Stimulated activated CD8-positive, alpha-beta memory T cell treated with anti-CD3 and anti-CD28 coated beads, Interleukin-4, amount 100 ng/mL, for 1 hour (primary cell): ENCODE data around the gene MAP4K4.
"Not testable (repeated sequence)": the region's sequence is repeated elsewhere in the genome, so short reads cannot be mapped to it uniquely, and the experiment has no call there.

ENCODE experiments used
- DNase-seq, 2 donors: peaks; one replicate each; pipeline ENCODE4 v3.0.0-alpha.2; 2020; ENCODE audit warnings: low read depth in 2 of 2, low spot score in 1 of 2

MAP4K4 gene

DNA sequence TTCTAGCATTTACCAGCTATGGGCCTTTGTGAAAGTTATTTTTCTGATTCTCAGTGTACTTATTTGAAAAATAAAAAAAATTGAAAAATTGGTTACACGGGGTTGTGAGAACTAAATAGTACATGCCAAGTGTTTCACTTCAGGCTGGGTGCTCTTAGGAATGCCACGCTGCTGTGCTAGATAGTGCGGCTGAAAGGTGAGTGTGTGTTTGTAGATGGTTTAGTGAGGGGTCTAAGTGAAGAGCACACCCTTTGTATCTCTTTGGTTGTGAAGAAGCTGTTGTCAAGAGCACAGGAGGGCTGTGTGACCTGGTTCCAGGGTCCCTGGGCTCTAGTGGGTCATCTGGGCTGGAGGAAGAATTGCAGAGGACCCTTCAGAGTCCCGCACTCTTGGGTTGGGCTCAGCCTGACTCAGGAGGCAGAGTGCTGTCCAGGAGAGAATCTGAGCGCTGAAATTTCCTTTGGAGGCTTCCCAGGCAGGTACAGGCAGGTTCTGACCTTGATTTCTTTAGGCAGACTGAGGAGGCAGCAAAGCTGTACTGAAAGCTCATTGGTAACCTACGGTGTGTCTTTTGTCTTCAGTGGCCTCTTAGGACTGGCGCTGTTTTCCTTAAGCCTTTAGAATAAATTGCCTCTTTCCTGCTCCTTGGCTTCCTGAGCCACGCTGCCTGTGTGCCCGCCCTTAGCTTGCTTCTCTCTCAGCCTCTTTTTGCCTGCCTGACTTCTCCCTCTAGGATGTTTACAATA lies 44.4 kb downstream of the MAP4K4 start:
- DNase-seq: no peak

DNA sequence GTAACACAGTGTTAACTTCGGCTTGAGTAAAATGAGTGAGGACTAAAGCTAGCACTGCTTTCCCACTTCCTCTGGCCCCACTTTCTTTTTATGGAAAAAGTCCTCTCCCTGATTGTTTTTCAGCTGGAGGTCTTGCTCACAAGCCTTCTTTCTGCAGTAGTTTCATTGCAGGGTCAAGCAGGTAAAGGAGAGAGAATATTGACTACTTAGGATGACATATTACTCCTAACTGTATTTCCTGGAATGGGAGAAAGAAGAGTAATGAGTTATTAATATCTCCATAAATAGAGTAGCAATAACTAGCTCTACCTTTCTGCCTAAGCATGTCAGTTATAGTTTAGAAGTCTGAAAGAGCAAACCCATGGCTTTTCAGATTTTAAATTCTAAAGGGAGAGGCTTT lies 45.0 kb downstream of the MAP4K4 start:
- no peak for DNase-seq

DNA sequence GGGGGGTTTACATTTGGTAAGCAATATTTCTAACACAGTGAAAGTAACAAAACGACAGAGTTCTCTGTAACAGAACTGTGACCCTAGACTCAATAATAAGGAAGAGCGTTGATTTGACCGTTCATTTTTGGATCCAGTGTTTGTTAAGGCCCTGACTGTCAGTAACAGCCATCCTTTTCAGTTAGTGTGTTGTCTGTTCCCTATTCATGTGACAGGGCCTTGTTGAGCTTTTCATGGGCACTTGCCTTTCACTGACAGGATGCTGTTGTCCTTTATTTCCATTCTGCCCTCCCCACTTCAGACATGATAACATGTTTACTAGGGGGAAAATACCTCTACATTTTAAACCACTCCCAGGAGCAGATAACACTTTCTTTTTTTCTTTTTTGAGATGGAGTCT lies 45.8 kb downstream of the MAP4K4 start:
- DNase-seq: no peak

DNA sequence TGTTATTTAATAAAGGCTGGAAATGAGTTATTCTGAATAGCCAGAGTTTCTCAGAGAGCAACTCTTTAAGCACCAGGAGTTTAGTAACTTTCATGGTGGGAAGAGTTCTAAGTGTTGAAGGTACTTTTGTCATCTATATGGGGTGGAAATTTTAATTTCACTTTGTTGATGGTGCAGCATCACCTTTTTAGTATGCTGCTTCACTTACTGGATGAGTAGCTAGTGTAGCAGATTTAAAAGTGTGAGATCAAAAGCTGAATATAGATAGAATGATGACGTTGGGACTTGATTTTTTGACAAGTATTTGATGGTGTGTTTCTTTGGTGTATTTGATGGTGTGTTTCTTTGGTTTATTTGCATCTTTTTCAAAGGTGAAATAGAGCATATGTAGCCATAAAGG lies 47.3 kb downstream of the MAP4K4 start:
- no peak for DNase-seq

DNA sequence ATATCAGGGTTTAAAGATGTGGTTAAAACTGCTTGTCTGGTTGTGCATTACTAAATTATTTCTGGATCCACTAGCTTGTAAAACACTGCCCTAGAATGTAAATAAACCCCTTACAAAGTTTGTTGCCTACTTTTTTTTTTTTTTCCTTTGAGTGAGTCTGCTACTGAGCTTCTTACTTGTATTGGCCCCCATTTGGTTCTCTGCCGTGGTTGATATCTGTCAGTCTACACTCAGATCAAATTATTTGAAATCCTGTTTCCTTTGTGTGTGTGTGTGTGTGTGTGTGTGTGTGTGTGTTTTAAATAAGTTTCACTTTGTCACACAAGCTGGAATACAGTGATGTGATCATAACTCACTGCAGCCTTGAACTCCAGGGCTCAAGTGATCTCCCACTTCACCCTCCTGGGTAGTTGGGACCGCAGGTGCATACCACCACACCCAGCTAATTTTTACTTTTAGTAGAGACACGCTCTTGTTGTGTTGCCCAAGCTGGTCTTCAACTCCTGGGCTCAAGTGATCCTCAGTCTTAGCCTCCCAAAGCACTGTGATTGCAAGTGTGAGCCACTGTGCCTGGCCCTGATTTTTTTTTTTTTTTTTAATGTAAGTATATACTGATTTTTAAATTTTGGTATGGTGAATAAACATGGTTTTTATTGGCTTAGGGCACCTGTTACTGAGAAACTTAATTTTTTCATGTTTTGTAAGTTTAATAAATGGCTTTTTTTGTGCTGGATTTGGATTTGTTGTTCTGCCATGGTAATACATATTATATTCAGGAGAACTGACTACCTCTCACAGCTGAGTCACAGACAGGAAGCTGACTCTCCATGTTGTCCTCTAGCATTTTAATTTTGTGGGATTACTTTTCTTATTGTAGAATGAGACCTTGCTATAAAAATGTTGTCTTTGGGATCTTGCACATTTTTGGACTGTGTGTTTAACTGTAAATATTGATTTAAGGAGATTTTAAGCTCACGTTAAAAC lies 48.5 kb downstream of the MAP4K4 start:
- no peak for DNase-seq

DNA sequence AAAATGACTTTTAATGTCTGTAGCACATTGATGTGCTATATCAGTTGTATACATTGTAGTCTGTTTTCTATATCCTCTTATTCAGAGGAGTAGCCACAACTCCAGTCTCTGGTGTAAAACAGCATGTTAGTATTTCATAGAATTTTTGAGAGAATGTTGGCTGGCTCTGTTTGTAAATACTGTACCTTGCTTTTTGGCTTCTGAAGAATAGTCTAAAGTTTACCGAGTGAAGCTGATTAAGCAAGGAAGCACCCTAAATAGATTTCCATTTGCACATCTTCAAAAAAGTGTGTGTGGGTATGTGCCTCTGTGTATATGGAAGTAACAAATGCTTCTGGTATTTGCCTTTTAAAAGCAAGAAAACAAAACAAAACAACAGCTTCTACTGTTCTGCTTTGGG lies 50.5 kb downstream of the MAP4K4 start:
- no peak for DNase-seq

DNA sequence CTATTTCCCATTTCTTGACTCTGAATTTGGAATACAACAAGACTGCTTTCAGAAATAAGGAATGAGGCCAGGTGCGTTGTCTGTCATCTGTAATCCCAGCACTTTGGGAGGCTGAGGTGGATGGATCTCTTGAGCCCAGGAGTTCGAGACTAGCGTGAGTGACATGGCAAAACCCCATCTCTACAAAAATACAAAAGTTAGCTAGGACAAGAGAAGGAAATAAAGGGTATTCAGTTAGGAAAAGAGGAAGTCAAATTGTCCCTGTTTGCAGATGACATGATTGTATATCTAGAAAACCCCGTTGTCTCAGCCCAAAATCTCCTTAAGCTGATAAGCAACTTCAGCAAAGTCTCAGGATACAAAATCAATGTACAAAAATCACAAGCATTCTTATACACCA lies 51.0 kb downstream of the MAP4K4 start:
- DNase-seq: not testable (repeated sequence)

DNA sequence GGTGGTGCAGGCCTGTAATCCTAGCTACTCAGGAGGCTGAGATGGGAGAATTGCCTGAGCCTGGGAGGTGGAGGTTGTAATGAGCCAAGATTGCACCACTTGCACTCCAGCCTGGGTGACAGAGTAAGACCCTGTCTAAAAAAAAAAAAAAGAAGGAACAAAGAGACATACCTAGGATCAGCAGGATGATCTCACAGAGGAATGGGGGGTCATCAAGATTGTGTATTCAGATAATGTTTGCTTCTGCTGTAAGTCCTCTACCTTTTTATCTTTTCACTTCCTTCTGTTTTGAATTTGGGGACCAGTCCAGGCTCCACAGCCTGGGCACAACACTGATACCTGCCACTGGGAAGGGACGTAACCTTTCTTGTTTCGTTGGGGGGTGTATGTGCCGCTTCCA lies 53.2 kb downstream of the MAP4K4 start:
- no peak for DNase-seq

DNA sequence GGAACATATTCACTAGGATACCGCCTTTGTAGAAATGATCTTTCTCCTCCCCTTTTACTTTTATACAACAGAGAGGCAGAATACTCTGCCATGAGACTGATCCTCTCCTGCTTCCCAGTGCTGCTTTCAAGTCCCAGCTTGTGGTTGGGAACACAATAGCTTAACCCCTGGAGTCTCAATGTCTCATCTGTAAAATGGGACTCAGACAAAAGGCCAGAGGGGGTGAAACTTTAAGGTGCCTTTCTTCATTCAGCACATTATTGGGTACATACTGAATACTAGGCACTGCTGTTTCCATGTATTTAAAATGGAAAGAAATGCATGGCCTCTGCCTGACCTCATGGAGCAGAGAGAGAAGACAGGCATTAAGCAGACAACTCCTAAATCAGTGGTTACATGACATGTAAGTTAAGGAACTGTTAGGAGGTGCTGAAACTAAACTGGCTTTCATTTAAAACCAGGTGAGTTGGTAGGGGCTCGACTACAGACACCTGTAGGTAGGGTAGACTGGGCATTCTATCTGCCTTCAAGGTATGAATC lies 53.8 kb downstream of the MAP4K4 start:
- DNase-seq: no peak

DNA sequence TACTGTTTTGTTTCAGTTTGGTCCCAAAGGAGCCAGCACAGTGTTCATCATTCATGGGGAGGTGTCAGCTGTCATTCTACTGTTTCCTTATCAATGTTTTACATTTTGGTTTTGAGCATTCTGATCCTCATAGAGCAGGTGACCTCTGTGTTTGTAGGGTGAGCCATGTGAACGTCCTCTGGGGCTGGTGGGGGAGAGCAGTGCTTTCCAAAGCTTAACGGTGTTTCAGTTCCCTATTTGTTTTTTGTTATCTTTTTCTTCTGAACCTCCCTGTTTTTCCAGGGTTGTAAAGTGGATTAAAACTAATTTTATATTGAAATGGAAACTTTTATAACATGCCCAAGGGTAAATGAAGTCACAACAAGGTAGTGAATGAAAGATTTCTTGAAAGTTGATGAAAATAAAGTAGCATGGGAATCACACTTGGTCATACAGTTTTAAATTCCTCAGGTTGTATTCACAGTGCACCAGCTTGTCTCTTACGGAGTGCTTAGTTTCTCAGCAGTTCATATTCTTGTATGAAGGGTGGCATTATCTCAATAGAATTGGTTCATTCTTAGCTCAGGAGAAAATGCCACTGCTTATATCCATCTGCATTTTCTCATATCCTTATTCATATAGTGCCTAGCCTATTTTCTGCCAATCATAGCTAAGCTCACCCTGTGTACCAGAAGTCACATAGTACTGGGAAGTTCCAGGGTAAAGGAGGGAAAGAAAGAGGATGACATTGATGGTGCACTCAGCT lies 54.5 kb downstream of the MAP4K4 start:
- no peak for DNase-seq

DNA sequence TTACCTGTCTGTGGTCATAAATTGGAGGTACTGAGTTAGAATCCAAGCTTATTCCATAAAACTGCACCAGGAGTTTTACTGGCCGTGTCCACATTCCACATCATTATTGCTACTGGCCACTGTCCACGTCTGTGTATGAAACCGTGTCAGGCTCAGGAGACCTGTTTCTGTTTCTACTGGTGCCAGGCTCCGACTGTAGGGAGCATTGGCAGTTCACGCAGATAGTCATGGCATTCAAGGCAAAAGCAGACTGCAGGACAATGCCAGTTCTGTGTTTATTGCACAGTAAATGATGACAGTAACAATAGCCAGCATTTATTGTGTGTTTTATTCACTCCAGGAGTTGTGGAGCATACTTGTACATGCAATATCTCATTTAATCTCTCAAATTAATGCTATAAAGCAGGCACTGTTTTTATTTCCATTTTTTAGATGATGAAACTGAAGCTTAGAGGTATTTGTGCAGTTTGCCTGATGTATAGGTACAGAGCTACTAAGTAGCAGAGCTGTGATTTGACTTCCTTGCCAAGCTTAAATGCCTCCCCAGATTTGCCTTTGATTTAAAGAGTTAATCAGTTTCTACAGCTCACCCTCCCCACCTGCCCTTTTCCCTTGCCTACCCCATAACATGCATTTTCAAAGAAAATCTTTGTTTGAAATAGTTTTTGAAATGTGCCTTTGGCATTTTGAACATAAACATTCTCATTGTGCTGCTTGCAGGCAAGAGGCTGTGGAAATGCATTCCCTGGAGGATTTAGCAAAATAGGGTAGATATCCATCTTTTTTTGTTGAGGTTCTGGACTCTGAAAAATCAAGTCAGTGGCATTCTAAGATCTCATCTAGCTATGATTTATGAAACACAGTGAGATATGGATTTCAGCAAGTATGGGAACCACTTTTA lies 55.5 kb downstream of the MAP4K4 start:
- DNase-seq: no peak

DNA sequence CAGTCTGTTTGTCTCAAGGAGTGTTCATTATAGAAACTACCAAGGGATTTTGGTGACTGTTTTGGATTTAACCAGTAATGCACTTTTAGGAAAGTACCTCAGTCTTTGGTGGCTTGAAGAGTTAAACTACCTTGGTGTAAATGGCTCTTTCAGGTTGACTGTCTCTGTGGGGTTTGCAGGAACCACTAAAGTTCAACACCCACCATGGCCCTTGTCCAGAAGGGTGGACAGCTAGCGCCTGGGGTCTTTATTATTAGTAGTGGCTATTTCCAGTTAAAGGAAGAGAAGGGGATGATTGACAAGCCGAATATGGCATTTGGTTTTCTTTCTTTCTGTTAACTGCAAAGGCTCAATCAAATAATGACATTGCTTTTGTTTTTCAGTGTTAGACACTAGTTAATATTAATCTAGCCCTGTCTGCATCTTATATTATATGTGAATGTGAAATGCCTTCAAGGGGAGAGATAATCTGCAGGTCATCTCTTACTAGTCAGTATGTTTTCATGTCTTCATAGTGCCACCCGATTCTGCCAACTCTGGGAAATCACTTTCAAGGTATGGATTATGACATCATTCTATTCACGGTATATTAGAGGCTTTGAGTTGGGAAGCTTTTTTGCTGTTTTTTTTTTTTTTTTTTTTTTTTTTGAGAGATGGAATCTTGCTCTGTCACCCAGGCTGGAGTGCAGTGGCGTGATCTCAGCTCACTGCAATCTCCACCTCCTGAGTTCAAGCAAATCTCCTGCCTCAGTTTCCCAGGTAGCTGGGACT lies 56.4 kb downstream of the MAP4K4 start:
- DNase-seq: no peak

DNA sequence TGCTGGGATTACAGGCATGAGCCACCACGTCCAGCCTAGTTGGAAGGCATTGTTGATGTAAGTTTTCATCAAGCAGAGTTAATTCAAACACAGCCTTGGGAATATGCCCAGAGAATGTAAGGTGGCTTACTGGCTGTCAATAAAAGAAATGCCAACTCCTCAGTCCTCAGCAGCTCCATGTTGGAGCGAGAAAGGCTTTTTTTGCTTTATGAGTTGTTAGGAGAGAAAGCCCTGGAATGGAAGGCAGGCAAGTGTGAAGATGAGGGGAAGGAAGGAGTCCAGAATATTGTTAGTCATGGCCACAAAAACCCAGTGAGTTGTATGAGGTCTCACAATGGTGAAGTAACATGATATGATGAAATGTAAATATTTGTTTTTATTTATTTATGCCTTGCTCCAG lies 57.1 kb downstream of the MAP4K4 start:
- no peak for DNase-seq

DNA sequence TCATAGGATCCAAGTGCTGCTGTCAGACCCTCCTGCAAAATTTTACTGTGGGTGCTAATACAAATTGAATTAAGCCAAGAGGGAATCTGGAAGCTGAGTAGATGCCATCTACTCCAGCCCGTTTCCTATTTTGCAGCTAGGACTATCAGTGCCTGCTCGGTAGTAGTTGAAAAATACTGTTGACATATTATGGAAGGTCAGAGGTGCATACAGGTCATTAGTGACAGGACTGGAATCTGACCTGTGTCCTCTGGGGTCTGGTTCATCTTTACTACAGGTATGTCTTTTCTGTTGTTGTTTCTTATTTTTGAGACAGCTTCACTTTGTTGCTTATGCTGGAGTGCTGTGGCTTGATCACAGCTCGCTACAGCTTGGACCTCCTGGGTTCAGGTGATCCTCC lies 58.8 kb downstream of the MAP4K4 start:
- DNase-seq: no peak

DNA sequence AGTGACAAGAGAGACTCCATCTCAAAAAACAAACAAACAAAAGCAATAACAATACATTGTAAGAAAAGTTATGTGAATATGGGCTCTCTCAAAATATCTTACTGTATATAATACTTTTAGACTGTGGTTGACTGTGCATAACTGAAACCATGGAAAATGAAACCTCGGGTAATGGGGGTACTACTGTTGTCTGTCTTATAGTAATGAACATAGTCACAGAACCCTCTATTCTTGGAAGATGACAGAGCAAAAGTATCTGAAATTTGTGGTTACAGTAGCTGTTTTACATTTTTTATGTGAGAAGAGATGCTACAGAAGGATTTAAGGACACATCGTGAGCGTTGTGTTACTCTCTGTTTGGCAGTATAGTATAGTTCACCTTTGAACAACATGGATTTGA lies 60.5 kb downstream of the MAP4K4 start:
- no peak for DNase-seq

DNA sequence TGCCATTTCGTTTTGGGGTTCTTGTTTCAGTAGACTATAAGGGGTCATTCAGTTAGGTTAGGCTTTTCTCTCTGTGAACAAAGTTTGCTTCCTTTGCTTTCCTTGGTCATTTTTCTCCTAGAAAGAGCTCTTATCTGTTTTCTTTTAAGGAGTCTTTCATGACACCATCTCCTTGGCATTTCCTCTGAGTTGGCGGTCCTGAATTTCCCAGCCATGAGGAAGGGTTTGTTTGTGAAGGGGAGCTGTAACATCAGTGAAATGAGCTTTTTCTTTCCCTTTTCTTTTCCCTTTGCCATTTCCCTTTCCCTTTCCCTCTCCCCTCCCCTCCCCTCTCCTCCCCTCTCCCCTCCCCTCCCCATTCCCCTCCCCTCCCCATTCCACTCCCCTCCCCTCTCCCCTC lies 61.7 kb downstream of the MAP4K4 start:
- no peak for DNase-seq

DNA sequence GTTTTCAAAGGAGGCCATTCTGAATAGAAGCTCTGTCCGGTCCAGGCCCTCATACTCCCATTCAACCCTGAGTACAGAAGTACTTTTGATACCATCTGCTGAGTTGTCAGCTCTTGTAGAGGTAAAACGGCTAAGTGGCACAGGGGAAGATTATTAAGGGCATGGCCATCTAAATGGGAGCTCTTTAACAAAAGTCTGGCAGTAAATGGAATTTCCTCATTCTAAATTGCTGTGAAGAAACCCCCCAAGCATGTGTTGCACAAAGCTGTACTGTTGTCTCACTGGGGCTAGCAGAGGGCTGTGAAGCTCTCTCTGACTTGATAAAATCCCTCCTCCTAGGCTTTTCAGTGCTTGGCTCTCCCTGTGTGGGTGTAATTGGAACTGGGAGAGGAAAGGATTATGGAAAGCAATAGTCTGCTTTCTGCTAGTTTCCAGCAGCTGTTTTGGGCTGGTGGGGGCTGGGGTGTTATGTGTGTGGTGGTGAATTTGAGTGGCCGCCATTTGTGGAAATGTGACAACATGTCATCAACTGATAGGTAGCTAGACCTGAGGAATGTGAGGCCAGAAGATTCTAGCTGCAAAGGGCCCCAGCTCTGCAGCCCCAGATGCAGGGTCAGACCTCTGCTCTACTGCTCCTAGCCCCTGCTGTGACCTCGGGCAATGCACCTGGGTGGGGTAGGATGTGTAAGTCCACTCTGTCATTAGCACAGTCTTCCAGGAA lies 65.1 kb downstream of the MAP4K4 start:
- no peak for DNase-seq

DNA sequence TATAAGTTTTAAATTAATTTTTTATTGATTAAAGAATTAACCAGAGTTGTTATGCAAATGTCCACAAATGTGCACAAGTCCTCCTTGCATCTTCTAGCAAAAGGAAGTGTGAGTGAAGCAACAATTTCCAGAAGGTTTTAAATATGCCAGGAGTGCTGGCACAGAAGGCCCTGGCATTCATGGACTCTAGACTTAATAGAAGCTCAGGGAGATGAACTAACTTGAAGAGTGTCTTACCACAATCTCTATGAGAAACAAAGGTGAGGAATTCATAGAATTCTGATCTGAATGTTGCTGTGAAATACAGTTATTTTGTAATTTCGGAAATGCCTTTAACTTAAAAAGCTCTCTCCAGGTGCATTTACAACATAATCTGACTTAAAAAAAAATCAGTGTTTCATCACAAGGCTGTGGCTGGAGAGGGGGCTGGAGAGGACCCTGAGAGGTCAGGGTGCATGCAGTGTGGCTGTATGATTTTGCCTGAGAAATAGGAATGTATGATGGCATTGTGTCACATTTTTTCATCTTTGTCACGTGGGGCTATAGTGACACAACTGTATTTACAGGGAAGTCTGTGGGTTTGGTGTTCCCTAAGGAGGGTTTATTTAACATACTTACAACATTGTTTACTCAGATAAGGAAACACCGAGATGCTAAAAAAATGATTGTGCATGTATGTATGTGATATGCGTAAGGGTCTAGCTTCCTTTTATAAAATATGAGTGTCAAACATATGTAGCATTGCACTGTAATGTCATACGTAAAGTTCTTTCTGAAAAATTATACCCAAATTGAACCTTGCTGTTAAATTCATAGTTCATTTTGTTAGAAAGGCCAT lies 66.2 kb downstream of the MAP4K4 start:
- DNase-seq: no peak
